GM12801 (cell line): Measurements from ENCODE around the gene BLOC1S3.

ENCODE experiments used
- CTCF ChIP-seq: IDR thresholded peaks from one replicate; pipeline ENCODE4 v1.5.1; 2011; ENCODE audit warnings: control low read depth; ENCODE audit not compliant: insufficient read length; ENCODE audit errors: extremely low read depth

BLOC1S3 gene

GRCh38 chr19:45142016-45142725 is 36.4 kb upstream of the BLOC1S3 start:
- no peak for TF ChIP-seq CTCF

- TF ChIP-seq CTCF = no peak
These were observed 35.9 kb upstream of the BLOC1S3 start for GRCh38 chr19:45142726-45143110.

- TF ChIP-seq CTCF = no peak
These were observed 33.9 kb upstream of the BLOC1S3 start for GRCh38 chr19:45144431-45145269.

- no peak for TF ChIP-seq CTCF
These were observed 33.1 kb upstream of the BLOC1S3 start for GRCh38 chr19:45145270-45146189.

DNA sequence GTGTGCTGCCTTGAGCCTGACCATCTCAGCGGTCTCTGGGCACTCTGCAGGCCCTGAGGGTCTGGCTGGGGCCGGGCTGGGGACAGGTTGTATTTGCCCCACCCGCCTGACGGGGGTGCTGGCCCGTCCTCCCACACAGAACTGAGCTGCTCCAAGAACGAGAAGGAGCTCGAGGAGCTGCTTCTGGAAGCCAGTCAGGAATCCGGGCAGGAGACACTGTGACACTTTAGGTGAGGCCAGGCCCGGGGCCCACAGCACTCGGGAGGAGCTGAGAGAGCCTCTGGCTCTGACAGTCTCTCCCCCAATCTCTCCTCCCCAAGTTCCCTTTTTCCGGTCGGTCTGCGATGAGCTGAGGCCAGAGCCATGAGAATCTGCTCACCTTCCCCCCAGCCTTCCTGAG is 32.3 kb upstream of the BLOC1S3 start:
- TF ChIP-seq CTCF = no peak

GRCh38 chr19:45146741-45147205 is 31.8 kb upstream of the BLOC1S3 start:
- no peak for TF ChIP-seq CTCF
